ENCODE measurements around the gene MADD. TPM values are rescaled to one million over a fixed set of nuclear protein-coding genes. Genes with fewer than 3 reads are reported as not detected.

Gene MADD
- total and polyA plus RNA-seq, 4 donors: 13.8 to 58.0 (median 31.9) TPM

DNA sequence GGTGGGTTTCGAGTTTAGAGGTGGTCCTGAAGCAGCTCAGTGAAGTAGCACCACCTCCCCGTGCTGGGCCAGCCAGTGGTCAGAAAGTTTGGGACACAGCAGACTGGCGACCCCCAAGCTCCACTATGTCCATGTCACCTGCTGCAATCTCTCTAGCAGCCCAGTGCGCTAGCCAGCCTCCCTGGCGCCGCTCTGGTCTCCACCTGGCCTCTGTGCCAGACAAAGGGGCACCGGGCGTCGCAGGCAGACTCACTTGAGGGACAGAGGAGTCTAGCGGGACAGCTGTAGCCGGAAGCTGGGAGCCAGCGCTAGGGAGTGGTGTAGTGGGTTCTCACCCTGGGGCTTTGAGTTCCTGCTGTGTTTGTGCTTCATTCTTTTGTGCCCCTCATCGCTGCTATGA lies 57.1 kb downstream of the MADD start:
- H3K27ac ChIP-seq (ENCODE audit: low read depth in 1 of 2, low read length in 2 of 2): no peak overlapping the region
- DNase-seq (peak in 1 of 2 donors; percentile 62), ATAC-seq (ENCODE audit: low FRiP score) (no peak)
- no peaks in the 10 kb centered on the region for H3K27me3 ChIP-seq (ENCODE audit: control insufficient read depth in 1 of 2, insufficient read depth in 2 of 2, low read length in 1 of 2)
- WGBS, 2 donors: 95% methylated on average over 13 of the region's 13 CpGs
- H3K4me3 ChIP-seq (ENCODE audit: low read length in 2 of 2): no peak overlapping the region
- H3K36me3 ChIP-seq (ENCODE audit: control insufficient read depth in 1 of 2, insufficient read depth in 2 of 2, low read length in 1 of 2): no peaks in the 10 kb centered on the region
- no peaks in the 10 kb centered on the region for H3K9me3 ChIP-seq (ENCODE audit: control insufficient read depth, low read length)
- H3K4me1 ChIP-seq (ENCODE audit: control insufficient read depth in 1 of 2, insufficient read depth in 2 of 2, low read length in 2 of 2): no peaks in the 10 kb centered on the region
- intact Hi-C loops (cut with DNase I): no loop called here

DNA sequence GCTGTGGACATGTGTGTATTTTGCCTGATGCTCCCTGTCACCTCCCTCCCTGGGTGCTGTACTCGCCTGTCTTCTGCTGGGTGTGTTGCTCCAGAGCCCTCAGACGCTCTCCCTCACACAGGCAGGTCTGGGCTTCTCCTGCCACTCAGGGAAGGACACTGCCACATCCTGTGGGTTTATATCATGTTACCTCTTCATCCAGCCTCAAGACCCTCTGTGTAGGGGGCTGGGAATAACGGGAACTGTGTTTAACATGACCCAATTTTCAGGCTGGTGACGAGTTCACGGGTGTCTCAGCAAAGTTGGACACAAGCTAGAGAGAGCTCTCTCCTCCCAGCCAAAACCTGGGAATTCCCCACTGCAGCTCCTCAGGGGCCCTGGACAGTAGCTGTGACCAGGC lies 58.0 kb downstream of the MADD start:
- Histone ChIP-seq H3K4me3 (ENCODE audit: low read length in 2 of 2) (no peak overlapping the region), H3K36me3 (ENCODE audit: control insufficient read depth in 1 of 2, insufficient read depth in 2 of 2, low read length in 1 of 2) (no peaks in the 10 kb centered on the region), H3K4me1 (ENCODE audit: control insufficient read depth in 1 of 2, insufficient read depth in 2 of 2, low read length in 2 of 2) (no peaks in the 10 kb centered on the region), H3K27me3 (ENCODE audit: control insufficient read depth in 1 of 2, insufficient read depth in 2 of 2, low read length in 1 of 2) (no peaks in the 10 kb centered on the region), H3K27ac (ENCODE audit: low read depth in 1 of 2, low read length in 2 of 2) (no peak overlapping the region), H3K9me3 (ENCODE audit: control insufficient read depth, low read length) (no peaks in the 10 kb centered on the region)
- intact Hi-C loops (cut with DNase I): no loop called here
- 92% methylated on average over 5 of the region's 5 CpGs for WGBS, 2 donors
- ATAC-seq (ENCODE audit: low FRiP score): no peak
- DNase-seq: peak in 1 of 2 donors; percentile 44

DNA sequence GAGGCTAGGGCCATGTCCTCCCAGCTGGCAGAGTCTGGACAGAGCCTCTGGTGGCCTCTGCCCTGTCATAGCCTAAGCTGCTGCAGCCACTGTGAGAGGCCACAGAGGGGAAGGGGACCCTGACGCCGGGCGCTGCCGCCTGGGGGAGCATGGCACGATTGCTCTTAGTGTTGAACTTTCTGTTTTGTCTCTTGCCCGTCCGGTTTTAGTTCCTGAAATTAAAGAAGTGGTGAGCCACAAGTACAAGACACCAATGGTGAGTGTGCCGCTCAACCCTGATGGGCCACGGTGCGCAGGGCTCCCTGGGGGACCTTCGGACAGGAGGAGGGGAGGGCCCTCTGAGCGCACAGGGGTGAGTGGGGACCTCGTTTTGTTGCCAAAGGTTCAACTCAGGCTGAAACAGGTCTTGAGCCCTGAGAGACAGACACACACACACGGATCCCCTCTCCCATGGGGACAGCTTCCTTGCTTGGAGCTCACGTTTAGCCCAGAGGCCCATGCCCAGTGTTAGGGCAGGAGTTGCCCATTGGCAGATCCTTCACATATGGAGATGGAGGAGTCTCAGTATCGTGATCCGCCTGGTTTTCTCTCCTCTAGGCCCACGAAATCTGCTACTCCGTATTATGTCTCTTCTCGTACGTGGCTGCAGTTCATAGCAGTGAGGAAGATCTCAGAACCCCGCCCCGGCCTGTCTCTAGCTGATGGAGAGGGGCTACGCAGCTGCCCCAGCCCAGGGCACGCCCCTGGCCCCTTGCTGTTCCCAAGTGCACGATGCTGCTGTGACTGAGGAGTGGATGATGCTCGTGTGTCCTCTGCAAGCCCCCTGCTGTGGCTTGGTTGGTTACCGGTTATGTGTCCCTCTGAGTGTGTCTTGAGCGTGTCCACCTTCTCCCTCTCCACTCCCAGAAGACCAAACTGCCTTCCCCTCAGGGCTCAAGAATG lies 58.8 kb downstream of the MADD start:
- no peak overlapping the region for H3K27ac ChIP-seq (ENCODE audit: low read depth in 1 of 2, low read length in 2 of 2)
- H3K36me3 ChIP-seq (ENCODE audit: control insufficient read depth in 1 of 2, insufficient read depth in 2 of 2, low read length in 1 of 2): no peaks in the 10 kb centered on the region
- H3K4me3 ChIP-seq (ENCODE audit: low read length in 2 of 2): no peak overlapping the region
- intact Hi-C loops (cut with DNase I): no loop called here
- DNase-seq (peak in 1 of 2 donors; percentile 76), ATAC-seq (ENCODE audit: low FRiP score) (no peak)
- H3K27me3 ChIP-seq (ENCODE audit: control insufficient read depth in 1 of 2, insufficient read depth in 2 of 2, low read length in 1 of 2): no peaks in the 10 kb centered on the region
- H3K4me1 ChIP-seq (ENCODE audit: control insufficient read depth in 1 of 2, insufficient read depth in 2 of 2, low read length in 2 of 2): no peaks in the 10 kb centered on the region
- H3K9me3 ChIP-seq (ENCODE audit: control insufficient read depth, low read length): no peaks in the 10 kb centered on the region
- 82 to 86% methylated on average over 29 of the region's 29 CpGs for WGBS, 2 donors

DNA sequence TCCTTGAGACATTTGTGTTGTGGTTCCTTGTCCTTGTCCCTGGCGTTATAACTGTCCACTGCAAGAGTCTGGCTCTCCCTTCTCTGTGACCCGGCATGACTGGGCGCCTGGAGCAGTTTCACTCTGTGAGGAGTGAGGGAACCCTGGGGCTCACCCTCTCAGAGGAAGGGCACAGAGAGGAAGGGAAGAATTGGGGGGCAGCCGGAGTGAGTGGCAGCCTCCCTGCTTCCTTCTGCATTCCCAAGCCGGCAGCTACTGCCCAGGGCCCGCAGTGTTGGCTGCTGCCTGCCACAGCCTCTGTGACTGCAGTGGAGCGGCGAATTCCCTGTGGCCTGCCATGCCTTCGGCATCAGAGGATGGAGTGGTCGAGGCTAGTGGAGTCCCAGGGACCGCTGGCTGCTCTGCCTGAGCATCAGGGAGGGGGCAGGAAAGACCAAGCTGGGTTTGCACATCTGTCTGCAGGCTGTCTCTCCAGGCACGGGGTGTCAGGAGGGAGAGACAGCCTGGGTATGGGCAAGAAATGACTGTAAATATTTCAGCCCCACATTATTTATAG lies 59.6 kb downstream of the MADD start:
- H3K4me1 ChIP-seq (ENCODE audit: control insufficient read depth in 1 of 2, insufficient read depth in 2 of 2, low read length in 2 of 2): no peaks in the 10 kb centered on the region
- WGBS, 2 donors: 65 to 67% methylated on average over 12 of the region's 12 CpGs
- H3K36me3 ChIP-seq (ENCODE audit: control insufficient read depth in 1 of 2, insufficient read depth in 2 of 2, low read length in 1 of 2): no peaks in the 10 kb centered on the region

DNA sequence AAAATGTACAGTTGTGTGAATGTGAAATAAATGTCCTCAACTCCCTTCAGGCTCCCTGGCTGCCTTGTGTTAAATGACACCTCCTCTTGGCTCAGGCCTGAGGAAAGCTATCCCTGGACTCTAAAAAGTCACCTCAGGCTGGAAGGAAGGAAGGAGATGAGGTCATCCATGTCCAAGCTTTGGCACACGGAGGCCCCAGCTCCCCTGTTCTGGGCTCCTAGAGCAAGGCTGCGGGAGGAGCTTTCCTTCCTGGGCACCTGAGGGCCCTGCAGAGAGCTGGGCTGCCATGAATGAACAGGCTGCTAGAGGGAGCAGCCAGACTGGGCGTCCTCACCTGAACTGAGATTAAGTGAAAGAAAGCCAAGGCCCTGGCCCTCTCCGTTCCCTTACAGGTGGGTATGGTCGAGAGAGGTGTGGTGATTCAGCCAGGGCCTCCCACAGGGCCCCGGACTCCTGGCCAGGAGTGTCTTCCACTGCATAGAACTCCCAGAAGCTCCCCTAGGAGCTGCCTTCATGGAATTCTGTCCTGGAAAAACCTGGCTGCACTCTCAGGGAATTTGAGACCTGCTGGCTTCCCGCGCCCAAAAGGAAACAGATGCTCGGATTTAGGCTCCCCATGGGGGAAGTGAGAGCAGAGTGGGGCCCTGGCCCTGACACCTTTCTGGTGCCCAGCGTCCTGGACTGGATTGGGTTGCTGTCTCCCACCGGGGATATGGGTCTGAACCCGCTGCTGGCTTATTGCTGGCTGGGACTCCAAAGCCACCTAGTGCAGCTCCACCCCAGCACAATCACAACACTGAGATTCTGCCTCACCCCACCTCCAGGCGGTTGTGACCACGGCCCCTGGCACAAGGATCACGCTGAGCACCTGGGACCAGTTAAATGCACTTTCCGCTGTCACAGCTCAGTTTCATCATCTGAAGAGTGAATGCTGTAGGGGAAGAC lies 60.3 kb downstream of the MADD start:
- peak in 1 of 2 donors; percentile 60 for DNase-seq
- Histone ChIP-seq H3K36me3 (ENCODE audit: control insufficient read depth in 1 of 2, insufficient read depth in 2 of 2, low read length in 1 of 2) (no peaks in the 10 kb centered on the region), H3K27me3 (ENCODE audit: control insufficient read depth in 1 of 2, insufficient read depth in 2 of 2, low read length in 1 of 2) (no peaks in the 10 kb centered on the region), H3K4me1 (ENCODE audit: control insufficient read depth in 1 of 2, insufficient read depth in 2 of 2, low read length in 2 of 2) (no peaks in the 10 kb centered on the region), H3K4me3 (ENCODE audit: low read length in 2 of 2) (no peak overlapping the region), H3K9me3 (ENCODE audit: control insufficient read depth, low read length) (no peaks in the 10 kb centered on the region), H3K27ac (ENCODE audit: low read depth in 1 of 2, low read length in 2 of 2) (no peak overlapping the region)
- intact Hi-C loops (cut with DNase I): no loop called here
- 63 to 64% methylated on average over 16 of the region's 16 CpGs for WGBS, 2 donors
- no peak for ATAC-seq (ENCODE audit: low FRiP score)

More for the DNA sequence above, 59.6 kb downstream of the MADD start:
- peak in 1 of 2 donors; percentile 26 for DNase-seq
- ATAC-seq (ENCODE audit: low FRiP score): no peak
- H3K4me3 ChIP-seq (ENCODE audit: low read length in 2 of 2): no peak overlapping the region
- no peaks in the 10 kb centered on the region for H3K27me3 ChIP-seq (ENCODE audit: control insufficient read depth in 1 of 2, insufficient read depth in 2 of 2, low read length in 1 of 2)
- no peak overlapping the region for H3K27ac ChIP-seq (ENCODE audit: low read depth in 1 of 2, low read length in 2 of 2)
- H3K9me3 ChIP-seq (ENCODE audit: control insufficient read depth, low read length): no peaks in the 10 kb centered on the region
- intact Hi-C loops (cut with DNase I): no loop called here

DNA sequence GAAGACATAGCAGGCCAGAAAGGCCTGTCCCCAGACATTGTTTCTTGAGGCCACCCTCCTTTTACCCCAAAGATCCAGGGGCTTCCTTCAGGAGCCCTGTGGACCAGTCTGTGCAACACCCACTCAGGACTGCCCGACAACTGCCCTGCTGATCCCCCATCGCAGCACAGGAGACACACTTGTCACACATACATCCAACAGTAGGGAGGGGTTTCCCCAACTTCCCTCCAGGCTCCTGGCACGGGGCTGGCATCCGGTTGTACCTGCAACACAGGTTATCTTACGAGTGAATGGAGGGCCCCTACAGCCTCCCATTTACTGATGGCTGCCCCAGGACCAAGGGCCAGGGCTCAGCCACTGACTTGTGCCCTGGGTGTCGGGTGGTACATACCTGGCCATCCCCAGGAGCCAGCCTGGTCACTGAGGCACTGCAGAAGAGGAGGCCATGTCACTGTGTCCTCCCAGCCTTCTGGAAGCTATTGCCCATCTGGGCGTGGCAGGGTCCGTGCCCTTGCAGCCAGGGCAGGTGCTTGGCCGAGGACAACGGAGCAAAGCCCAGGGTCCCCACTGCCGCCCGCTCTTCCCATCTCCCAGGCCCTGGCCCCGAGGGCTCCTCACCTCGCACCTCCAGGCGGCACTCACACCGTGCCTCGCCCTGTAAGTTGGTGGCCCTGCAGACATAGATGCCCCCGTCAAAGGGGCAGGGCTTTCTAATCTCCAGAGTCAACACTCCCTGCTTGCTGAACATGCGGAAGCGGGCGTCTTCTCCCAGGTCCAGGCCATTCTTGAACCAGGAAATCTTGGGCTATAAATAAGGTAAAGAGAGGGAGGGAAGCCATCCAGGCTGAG lies 61.7 kb downstream of the MADD start:
- Histone ChIP-seq H3K4me1 (ENCODE audit: control insufficient read depth in 1 of 2, insufficient read depth in 2 of 2, low read length in 2 of 2) (no peaks in the 10 kb centered on the region), H3K27ac (ENCODE audit: low read depth in 1 of 2, low read length in 2 of 2) (no peak overlapping the region), H3K9me3 (ENCODE audit: control insufficient read depth, low read length) (no peaks in the 10 kb centered on the region), H3K27me3 (ENCODE audit: control insufficient read depth in 1 of 2, insufficient read depth in 2 of 2, low read length in 1 of 2) (no peaks in the 10 kb centered on the region), H3K36me3 (ENCODE audit: control insufficient read depth in 1 of 2, insufficient read depth in 2 of 2, low read length in 1 of 2) (no peaks in the 10 kb centered on the region), H3K4me3 (ENCODE audit: low read length in 2 of 2) (no peak overlapping the region)
- intact Hi-C loops (cut with DNase I): no loop called here
- 79% methylated on average over 21 of the region's 21 CpGs for WGBS, 2 donors
- no peak for ATAC-seq (ENCODE audit: low FRiP score)
- DNase-seq: peak in 1 of 2 donors; percentile 63

DNA sequence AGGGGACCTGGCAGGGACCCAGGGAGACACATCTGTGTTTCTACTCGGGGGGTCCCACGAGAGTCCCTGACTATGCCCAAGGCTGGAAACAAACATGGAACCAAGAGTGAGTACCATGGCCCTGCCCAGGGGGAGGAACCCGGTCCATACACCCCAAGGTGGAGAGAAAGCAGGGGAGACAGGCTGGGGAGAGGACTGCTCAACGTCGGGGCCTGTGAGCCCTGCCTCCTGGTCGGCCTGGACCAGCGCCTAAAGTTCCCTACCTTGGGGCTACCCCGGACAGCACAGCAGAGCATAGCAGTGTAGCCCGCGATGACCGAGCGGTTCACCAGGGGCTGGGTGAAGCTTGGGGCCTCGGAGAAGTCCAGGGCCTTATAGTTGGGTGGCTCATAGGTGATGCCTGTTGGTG lies 62.4 kb downstream of the MADD start:
- 73 to 83% methylated on average over 13 of the region's 13 CpGs for WGBS, 2 donors
- H3K27me3 ChIP-seq (ENCODE audit: control insufficient read depth in 1 of 2, insufficient read depth in 2 of 2, low read length in 1 of 2): no peaks in the 10 kb centered on the region
- no peak overlapping the region for H3K27ac ChIP-seq (ENCODE audit: low read depth in 1 of 2, low read length in 2 of 2)
- DNase-seq (peak in 1 of 2 donors; percentile 70), ATAC-seq (ENCODE audit: low FRiP score) (no peak)
- no peaks in the 10 kb centered on the region for H3K9me3 ChIP-seq (ENCODE audit: control insufficient read depth, low read length)
- H3K4me3 ChIP-seq (ENCODE audit: low read length in 2 of 2): no peak overlapping the region
- intact Hi-C loops (cut with DNase I): no loop called here
- no peaks in the 10 kb centered on the region for H3K4me1 ChIP-seq (ENCODE audit: control insufficient read depth in 1 of 2, insufficient read depth in 2 of 2, low read length in 2 of 2)
- H3K36me3 ChIP-seq (ENCODE audit: control insufficient read depth in 1 of 2, insufficient read depth in 2 of 2, low read length in 1 of 2): no peaks in the 10 kb centered on the region

Measured in aorta (tissue), 5 donors.